Neural cell (in vitro differentiated cells): ENCODE data around the gene UMOD. TPM values are rescaled to one million over a fixed set of nuclear protein-coding genes. Genes with fewer than 3 reads are reported as not detected.

Experiments
- H2AFZ ChIP-seq: fragments of 200-600, 300-800 bp; sonication (generic), shearing (Covaris generic); 2 replicates; pipeline ENCODE4 v1.6.0; 2014; ENCODE audit warnings: low read depth, mild to moderate bottlenecking, antibody characterized with exemption, low read length, moderate library complexity
- H3F3A ChIP-seq: fragments of 200-600 bp; shearing (Covaris generic); 2 replicates; pipeline ENCODE4 v1.6.1; 2016; ENCODE audit warnings: mild to moderate bottlenecking, moderate library complexity, mixed read lengths, antibody characterized with exemption, low read length; ENCODE audit not compliant: insufficient read depth, poor library complexity, severe bottlenecking
- H3K27ac ChIP-seq: fragments of 200-600, 300-800 bp; sonication (generic), shearing (Covaris generic); 2 replicates; pipeline ENCODE4 v1.5.1; 2014; ENCODE audit warnings: mild to moderate bottlenecking, low read length, moderate library complexity
- H3K27me3 ChIP-seq: fragments of 300-800, 200-600 bp; sonication (generic), shearing (Covaris generic); 2 replicates; pipeline ENCODE4 v1.6.0; 2014; ENCODE audit warnings: mild to moderate bottlenecking, low read depth, low read length, moderate library complexity; ENCODE audit not compliant: insufficient read depth
- H3K36me3 ChIP-seq: fragments of 300-800, 200-600 bp; sonication (generic), shearing (Covaris generic); 2 replicates; pipeline ENCODE4 v1.5.1; 2014; ENCODE audit warnings: mild to moderate bottlenecking, antibody characterized with exemption, low read length, moderate library complexity; ENCODE audit not compliant: insufficient read depth
- H3K4me2 ChIP-seq: fragments of 300-800, 200-600 bp; sonication (generic), shearing (Covaris generic); 2 replicates; pipeline ENCODE4 v1.6.0; 2014; ENCODE audit warnings: mild to moderate bottlenecking, low read length
- H3K4me3 ChIP-seq: fragments of 300-800, 200-600 bp; sonication (generic), shearing (Covaris generic); 2 replicates; pipeline ENCODE4 v1.5.1; 2014; ENCODE audit warnings: mild to moderate bottlenecking, low read length, moderate library complexity
- H3K79me2 ChIP-seq: fragments of 200-600 bp; shearing (Covaris generic); replicated peaks from 2 replicates; pipeline ENCODE4 v1.6.0; 2014; ENCODE audit warnings: mild to moderate bottlenecking, low read length, moderate library complexity; ENCODE audit not compliant: insufficient read depth
- H3K9ac ChIP-seq: fragments of 300-800, 200-600 bp; sonication (generic), shearing (Covaris generic); 2 replicates; pipeline ENCODE4 v1.6.1; 2016; ENCODE audit warnings: mild to moderate bottlenecking, low read length, mixed read lengths
- H3K9me2 ChIP-seq: fragments of 200-600 bp; shearing (Covaris generic); 2 replicates; pipeline ENCODE4 v1.6.1; 2016; ENCODE audit warnings: mild to moderate bottlenecking, low read length, mixed read lengths; ENCODE audit not compliant: insufficient read depth
- H3K9me3 ChIP-seq: fragments of 200-600, 300-800 bp; sonication (generic), shearing (Covaris generic); 2 replicates; pipeline ENCODE4 v1.6.1; 2016; ENCODE audit warnings: mild to moderate bottlenecking, mixed run types, low read length, moderate library complexity, mixed read lengths
- H4K20me1 ChIP-seq: fragments of 200-600 bp; shearing (Covaris generic); 2 replicates; pipeline ENCODE4 v1.6.1; 2016; ENCODE audit warnings: mild to moderate bottlenecking, mixed run types; ENCODE audit not compliant: insufficient read depth
- CTCF ChIP-seq: fragments of 450-650 bp; IDR thresholded peaks from 2 replicates; pipeline ENCODE4 v1.5.1; 2014; ENCODE audit warnings: antibody characterized with exemption, mild to moderate bottlenecking, moderate library complexity; ENCODE audit not compliant: poor library complexity, severe bottlenecking
- EP300 ChIP-seq: fragments of 450-650 bp; conservative IDR thresholded peaks from 2 replicates; pipeline ENCODE4 v1.6.1; 2014; ENCODE audit warnings: antibody characterized with exemption, mild to moderate bottlenecking, moderate library complexity; ENCODE audit not compliant: poor library complexity, severe bottlenecking
- EZH2 ChIP-seq: fragments of 200-600, 300-800 bp; shearing (Covaris generic), sonication (generic); IDR thresholded peaks from 2 replicates; pipeline ENCODE4 v1.6.1; 2014; ENCODE audit warnings: antibody characterized with exemption, low read length, borderline replicate concordance, mild to moderate bottlenecking; ENCODE audit not compliant: insufficient read depth, poor library complexity, severe bottlenecking
- MXI1 ChIP-seq: fragments of 450-650 bp; conservative IDR thresholded peaks from 2 replicates; pipeline ENCODE4 v1.6.1; 2014; ENCODE audit warnings: antibody characterized with exemption, mild to moderate bottlenecking; ENCODE audit not compliant: poor library complexity, severe bottlenecking
- POLR2AphosphoS5 ChIP-seq: IDR thresholded peaks from 2 replicates; pipeline ENCODE4 v1.6.1; 2012
- RAD21 ChIP-seq: fragments of 450-650 bp; conservative IDR thresholded peaks from 2 replicates; pipeline ENCODE4 v1.6.1; 2014; ENCODE audit warnings: antibody characterized with exemption, mild to moderate bottlenecking, moderate library complexity
- REST ChIP-seq: IDR thresholded peaks from 2 replicates; pipeline ENCODE4 v1.6.1; 2012; ENCODE audit warnings: borderline replicate concordance
- SMC3 ChIP-seq: fragments of 450-650 bp; conservative IDR thresholded peaks from 2 replicates; pipeline ENCODE4 v1.6.1; 2014; ENCODE audit warnings: antibody characterized with exemption, mild to moderate bottlenecking, moderate library complexity; ENCODE audit not compliant: poor library complexity
- TAF1 ChIP-seq: IDR thresholded peaks from 2 replicates; pipeline ENCODE4 v1.6.1; 2012; ENCODE audit warnings: low read depth
- polyA plus RNA-seq: library from polyadenylated mRNA; depleted of rRNA; stranded (reverse); fragments of >200 nt; gene quantifications from 2 replicates; pipeline ENCODE4 v1.2.3, GENCODE V29; 2014

The UMOD gene
- polyA plus RNA-seq, 1 donor from 2014 or later: not detected

GRCh38 chr16:20395946-20396345 lies 43.4 kb upstream of the UMOD start:
- H3K36me3 ChIP-seq: no peaks in the 10 kb centered on the region
- H3K4me2 ChIP-seq: no peak overlapping the region
- H3K27ac ChIP-seq: no peak overlapping the region
- H3K4me3 ChIP-seq: no peak overlapping the region
- H4K20me1 ChIP-seq: no peaks in the 10 kb centered on the region
- H3K27me3 ChIP-seq: no peaks in the 10 kb centered on the region
- no peaks in the 10 kb centered on the region for H3K9me2 ChIP-seq
- H3K9ac ChIP-seq: no peak overlapping the region
- H3K9me3 ChIP-seq: no peaks in the 10 kb centered on the region
- no peak for TF ChIP-seq EZH2
- no peak for TF ChIP-seq CTCF
- TF ChIP-seq EP300: no peak
- TF ChIP-seq TAF1: no peak
- TF ChIP-seq SMC3: no peak
- no peak for TF ChIP-seq POLR2AphosphoS5
- no peaks in the 10 kb centered on the region for H3F3A ChIP-seq
- no peak overlapping the region for H2AFZ ChIP-seq
- H3K79me2 ChIP-seq: no peaks in the 10 kb centered on the region

GRCh38 chr16:20393801-20394577 lies 41.5 kb upstream of the UMOD start:
- Histone ChIP-seq H3K9me2 (no peaks in the 10 kb centered on the region), H2AFZ (no peak overlapping the region), H3K9me3 (no peaks in the 10 kb centered on the region), H4K20me1 (no peaks in the 10 kb centered on the region), H3K27ac (no peak overlapping the region), H3K4me2 (no peak overlapping the region), H3K27me3 (no peaks in the 10 kb centered on the region), H3K79me2 (no peaks in the 10 kb centered on the region), H3K4me3 (no peak overlapping the region), H3F3A (no peaks in the 10 kb centered on the region), H3K36me3 (no peaks in the 10 kb centered on the region), H3K9ac (no peak overlapping the region)
- no peak for TF ChIP-seq POLR2AphosphoS5
- no peak for TF ChIP-seq EP300
- no peak for TF ChIP-seq TAF1
- no peak for TF ChIP-seq EZH2
- TF ChIP-seq REST: no peak
- no peak for TF ChIP-seq RAD21
- TF ChIP-seq CTCF: no peak
- TF ChIP-seq MXI1: no peak
- no peak for TF ChIP-seq SMC3
